HG03175 (cell line): ENCODE measurements around the gene ZMYND8.
"Not testable (repeated sequence)": the region's sequence is repeated elsewhere in the genome, so short reads cannot be mapped to it uniquely, and the experiment has no call there.

Experiments used
- ATAC-seq: cut with Tn5 transposase; IDR thresholded peaks from one replicate; pipeline ENCODE4 v1.9.1; 2021; ENCODE audit warnings: mild to moderate bottlenecking, moderate library complexity; ENCODE audit not compliant: unreplicated experiment

Gene ZMYND8

GRCh38 chr20:47356526-47357295 lies at the start of gene ZMYND8:
Gene ZMYND8 (minus strand): TSS chr20:47356699. CDS start chr20:47356670, 29 bp downstream.
- ATAC-seq, result peak; percentile 61

- no peak for ATAC-seq
Measured at GRCh38 chr20:47405775-47406325, 49.4 kb upstream of the ZMYND8 start.

GRCh38 chr20:47400685-47401084 lies 44.2 kb upstream of the ZMYND8 start:
- no peak for ATAC-seq

GRCh38 chr20:47397652-47398301 lies 41.3 kb upstream of the ZMYND8 start:
- no peak for ATAC-seq

GRCh38 chr20:47396762-47397476 lies 40.4 kb upstream of the ZMYND8 start:
- ATAC-seq, result no peak

- ATAC-seq, result not testable (repeated sequence)
Measured at GRCh38 chr20:47393796-47394514, 37.5 kb upstream of the ZMYND8 start.

GRCh38 chr20:47392721-47393073 lies 36.2 kb upstream of the ZMYND8 start:
- ATAC-seq, result no peak

GRCh38 chr20:47392015-47392720 lies 35.7 kb upstream of the ZMYND8 start:
- no peak for ATAC-seq

GRCh38 chr20:47391276-47392010 lies 34.9 kb upstream of the ZMYND8 start:
- ATAC-seq, result no peak

- ATAC-seq, result no peak
Measured at GRCh38 chr20:47389867-47390347, 33.4 kb upstream of the ZMYND8 start.

GRCh38 chr20:47385968-47386367 lies 29.5 kb upstream of the ZMYND8 start:
- not testable (repeated sequence) for ATAC-seq

- no peak for ATAC-seq
Measured at GRCh38 chr20:47382746-47383415, 26.4 kb upstream of the ZMYND8 start.

- ATAC-seq, result no peak
Measured at GRCh38 chr20:47380481-47380880, 24.0 kb upstream of the ZMYND8 start.

GRCh38 chr20:47379433-47380150 lies 23.1 kb upstream of the ZMYND8 start:
- ATAC-seq, result no peak

GRCh38 chr20:47377122-47377722 lies 20.7 kb upstream of the ZMYND8 start:
- ATAC-seq, result no peak

- not testable (repeated sequence) for ATAC-seq
Measured at GRCh38 chr20:47376096-47376643, 19.7 kb upstream of the ZMYND8 start.

- ATAC-seq, result not testable (repeated sequence)
Measured at GRCh38 chr20:47374121-47374520, 17.6 kb upstream of the ZMYND8 start.
